GM15510 (cell line): Measurements from ENCODE around the gene LYPD6B.

ENCODE experiments used
- POLR2A ChIP-seq: IDR thresholded peaks from 3 replicates; pipeline ENCODE4 v1.6.1; 2011; ENCODE audit warnings: borderline replicate concordance; ENCODE audit not compliant: insufficient read length; ENCODE audit errors: extremely low read depth

Gene LYPD6B, protein sequence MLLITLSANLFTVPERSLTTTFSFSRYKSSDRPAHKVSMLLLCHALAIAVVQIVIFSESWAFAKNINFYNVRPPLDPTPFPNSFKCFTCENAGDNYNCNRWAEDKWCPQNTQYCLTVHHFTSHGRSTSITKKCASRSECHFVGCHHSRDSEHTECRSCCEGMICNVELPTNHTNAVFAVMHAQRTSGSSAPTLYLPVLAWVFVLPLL

DNA sequence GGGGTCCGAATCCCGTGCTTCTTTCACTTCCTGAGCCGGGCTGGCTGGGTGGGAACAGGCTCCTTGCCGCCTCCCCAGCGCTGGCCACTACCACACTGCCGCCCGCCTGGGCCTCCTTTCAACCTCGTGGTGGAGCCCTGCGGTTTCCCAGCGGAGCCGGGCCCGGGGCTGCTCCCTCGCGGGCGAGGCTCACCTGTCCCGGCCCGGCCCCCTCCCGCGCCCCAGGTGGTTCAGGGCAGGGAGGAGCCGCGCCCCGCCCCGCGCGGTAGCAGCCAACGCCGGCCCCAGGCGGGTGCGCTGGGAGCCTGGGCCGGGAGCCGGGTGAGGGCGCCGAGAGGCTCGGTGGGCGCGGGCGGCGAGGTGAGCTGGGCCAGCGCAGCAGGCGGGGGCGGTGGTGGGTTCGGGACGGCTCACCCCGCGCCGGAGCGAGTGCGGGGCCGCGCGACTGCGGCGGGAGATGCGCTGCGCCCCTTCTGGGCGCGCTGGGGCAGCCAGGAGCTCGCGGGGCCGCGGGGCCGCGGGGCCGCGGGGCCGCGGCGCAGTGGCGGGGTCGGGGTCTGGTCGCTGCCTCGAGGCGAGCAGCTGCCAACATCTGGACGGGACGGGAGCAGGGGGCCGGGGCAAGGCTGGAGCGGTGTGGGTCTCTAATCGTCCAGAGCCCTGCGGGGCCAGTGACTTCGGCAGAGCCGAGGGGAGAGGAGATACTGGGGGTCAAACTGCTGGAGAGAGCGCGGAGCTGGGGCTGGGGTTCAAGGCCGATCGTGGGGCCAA lies at the start of gene LYPD6B:
LYPD6B (plus strand) TSS at position 258 of the 771 bp plus-strand sequence. CDS start 92,250 bp downstream, outside the sequence.
- peak; percentile 22 for TF ChIP-seq POLR2A

DNA sequence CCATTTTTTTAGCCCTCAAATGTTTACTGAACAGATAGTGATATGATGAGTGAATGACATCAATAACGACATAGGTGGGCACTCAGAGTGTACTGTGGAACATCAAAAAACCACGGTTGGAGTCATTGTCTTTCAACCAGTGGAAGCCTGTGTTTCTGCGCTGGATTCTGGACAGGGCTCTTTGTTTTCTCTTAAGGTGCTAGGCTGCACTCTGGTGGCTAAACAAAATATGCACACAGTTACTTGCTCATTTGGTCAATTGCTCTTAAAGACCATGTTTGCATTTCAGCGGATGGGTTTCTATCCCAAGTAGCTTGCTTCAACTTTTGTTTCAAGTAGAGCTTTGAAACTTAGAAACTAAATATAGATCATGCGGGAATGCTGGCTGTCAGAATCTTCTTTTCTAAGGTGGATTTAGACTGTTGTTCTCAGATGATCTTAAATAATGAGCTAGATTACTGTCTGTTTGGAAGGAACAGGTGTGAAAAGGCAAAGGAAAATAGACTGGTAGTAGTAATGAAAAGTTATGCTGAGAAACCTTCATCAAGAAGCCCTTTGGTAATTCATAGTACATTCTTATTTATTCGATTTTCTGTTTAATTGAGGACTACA lies 48.5 kb upstream of the LYPD6B start:
- no peak for TF ChIP-seq POLR2A

DNA sequence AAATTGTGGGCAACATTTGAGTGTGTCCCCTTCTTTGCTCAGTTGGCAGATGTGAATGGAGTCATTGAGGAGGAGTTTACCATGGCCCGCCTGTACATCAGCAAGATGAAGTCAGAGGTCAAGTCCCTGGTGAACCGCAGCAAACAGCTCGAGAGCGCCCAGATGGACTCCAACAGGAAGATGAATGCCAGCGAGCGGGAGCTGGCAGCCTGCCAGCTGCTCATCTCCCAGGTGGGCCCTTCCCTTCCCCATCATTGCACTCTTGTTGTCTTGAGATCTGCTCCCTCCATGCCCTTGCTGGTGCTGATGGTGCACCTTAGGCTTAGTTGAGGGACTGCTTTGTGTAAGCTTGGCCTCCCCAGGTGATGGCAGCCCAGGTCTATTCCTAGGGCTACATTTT lies 47.5 kb upstream of the LYPD6B start:
- TF ChIP-seq POLR2A: no peak

DNA sequence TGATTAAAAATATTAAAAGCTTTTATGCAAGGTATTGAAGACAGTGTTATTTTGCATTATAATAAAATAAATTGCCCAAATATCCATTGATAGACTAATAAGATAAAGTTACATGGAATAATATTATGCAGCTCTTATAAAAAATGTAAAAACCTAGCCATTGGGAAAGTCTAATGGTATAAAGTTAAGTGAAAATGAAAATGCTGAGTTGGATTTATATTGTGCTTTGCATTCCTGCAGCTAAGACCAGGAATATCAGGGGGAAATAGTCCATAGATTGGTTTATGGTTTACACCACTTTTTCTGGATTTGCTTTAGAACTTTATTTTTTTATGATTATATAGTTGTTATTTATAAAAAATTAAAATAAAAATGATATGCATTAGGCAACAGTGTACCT lies 46.1 kb upstream of the LYPD6B start:
- no peak for TF ChIP-seq POLR2A

DNA sequence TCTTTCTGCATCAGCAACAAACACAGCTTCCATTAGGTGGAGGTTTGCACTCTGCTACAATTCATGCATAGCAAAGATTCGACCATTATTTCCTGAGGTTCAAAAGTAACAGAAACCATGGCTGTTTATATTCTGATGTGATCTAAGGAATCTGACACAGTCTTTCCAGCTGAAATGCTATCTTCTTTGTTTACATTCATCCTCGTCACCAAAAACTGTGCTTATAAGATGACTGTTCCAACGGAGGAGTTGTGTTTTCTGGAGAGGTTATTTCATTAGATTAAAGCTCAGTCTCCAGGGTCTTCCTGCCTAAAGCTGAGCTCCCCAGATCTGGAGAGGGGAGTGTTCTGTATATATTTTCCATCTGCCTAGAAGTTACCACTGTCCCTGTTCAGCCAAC lies 45.1 kb upstream of the LYPD6B start:
- no peak for TF ChIP-seq POLR2A

DNA sequence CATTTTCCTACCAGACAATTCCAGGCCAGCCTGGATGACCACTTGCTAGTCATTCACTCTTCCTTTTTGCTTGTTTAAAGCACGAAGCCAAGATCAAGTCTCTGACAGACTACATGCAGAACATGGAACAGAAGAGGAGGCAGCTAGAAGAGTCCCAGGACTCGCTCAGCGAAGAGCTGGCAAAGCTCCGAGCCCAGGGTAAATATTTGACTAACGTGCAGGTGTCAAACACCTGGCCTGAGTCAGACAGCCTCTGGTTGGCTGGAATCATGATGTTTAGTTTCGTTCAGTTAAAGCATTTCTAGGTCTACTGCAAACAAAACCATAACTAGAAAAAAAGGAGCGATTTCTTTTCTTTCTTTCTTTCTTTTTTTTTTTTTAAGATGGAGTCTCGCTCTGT lies 44.2 kb upstream of the LYPD6B start:
- no peak for TF ChIP-seq POLR2A

DNA sequence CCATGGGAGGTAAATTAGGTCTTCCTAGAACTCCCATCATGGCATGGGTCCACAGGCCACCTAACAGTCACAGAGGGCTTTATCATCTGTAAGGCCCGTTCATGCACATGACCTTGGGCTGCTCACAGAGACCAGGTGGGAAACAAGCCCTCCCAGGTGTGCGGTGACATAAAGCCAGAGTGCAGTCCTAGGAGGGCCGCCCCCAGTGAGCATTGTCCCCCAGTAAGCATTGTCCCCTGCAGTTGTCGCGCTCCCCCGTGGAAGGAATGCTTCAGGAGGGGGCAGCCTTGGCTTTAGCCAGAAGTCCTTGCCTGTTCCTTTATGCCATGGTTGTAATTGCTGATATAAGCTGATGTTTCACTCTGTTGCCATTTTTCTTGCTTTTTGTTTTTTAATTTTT lies 41.7 kb upstream of the LYPD6B start:
- no peak for TF ChIP-seq POLR2A

DNA sequence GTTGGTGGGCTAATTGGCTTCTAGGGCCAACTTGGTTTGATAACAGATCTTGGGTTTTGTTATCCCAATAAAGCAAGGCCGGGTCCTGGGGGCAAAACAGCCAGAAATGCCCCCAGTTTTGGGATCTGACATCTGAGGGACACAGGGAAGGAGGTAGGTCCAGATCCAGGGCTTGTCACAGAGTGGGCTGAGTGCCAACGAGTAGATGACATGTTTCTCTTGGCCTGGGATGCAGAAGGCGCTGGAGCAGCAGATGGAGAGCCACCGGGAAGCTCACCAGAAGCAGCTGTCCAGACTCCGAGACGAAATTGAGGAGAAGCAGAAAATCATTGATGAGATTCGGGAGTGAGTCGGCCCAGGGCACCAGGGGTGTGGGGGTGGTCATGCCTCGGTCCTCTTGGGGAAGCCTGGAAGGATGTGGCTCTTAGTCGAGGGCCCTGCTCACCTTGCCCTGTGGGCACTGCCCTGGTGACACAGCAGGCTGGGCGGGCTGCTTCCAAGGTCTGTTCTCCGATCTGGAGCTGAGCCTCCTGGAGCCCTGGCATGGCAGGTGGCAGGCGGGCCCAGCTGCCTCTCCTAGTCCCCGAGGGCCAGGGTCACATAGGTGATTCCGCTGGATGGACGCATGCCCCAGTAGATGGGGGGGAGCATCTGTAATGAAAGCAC lies 40.2 kb upstream of the LYPD6B start:
- no peak for TF ChIP-seq POLR2A

DNA sequence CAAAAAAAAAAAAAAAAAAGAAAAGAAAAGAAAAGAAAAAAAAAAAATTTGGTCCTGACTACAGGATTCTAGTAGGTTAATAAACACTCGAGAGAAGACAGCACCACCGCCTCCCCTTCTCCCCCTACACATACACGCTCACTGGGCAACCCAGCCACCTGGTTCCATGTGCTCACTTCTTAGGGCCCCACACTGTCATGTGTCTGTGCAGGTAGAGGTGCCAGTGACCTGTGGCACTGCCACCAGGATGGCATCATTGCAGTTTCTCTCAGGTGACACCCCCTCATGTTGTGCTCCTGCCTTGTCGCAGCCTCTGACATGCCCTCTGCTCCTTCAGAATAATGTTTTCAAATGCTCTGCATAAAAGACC lies 39.7 kb upstream of the LYPD6B start:
- TF ChIP-seq POLR2A: no peak

DNA sequence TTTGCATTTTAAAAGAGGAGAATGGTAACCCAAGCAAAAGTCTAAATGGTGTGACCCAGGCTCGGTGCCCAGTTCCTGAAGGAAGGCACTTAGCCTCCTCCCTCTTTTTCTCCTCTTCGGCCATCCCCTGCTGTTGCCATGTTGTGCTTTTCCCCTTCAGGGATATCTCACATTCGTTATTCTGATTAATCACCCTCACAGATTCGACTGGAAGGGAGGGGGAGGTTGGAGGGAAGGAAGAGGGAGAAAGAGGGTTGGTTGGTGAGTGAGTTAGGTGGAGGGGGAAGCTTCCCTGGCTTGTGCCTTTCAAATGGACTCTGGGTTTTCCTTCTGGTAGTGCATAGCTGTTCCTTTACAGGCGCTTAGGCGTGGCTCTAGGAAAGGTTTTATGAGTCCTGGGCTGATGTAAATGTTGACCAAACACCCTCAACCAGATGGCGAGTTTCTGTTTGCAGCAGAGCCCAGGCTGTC lies 39.0 kb upstream of the LYPD6B start:
- TF ChIP-seq POLR2A: no peak

DNA sequence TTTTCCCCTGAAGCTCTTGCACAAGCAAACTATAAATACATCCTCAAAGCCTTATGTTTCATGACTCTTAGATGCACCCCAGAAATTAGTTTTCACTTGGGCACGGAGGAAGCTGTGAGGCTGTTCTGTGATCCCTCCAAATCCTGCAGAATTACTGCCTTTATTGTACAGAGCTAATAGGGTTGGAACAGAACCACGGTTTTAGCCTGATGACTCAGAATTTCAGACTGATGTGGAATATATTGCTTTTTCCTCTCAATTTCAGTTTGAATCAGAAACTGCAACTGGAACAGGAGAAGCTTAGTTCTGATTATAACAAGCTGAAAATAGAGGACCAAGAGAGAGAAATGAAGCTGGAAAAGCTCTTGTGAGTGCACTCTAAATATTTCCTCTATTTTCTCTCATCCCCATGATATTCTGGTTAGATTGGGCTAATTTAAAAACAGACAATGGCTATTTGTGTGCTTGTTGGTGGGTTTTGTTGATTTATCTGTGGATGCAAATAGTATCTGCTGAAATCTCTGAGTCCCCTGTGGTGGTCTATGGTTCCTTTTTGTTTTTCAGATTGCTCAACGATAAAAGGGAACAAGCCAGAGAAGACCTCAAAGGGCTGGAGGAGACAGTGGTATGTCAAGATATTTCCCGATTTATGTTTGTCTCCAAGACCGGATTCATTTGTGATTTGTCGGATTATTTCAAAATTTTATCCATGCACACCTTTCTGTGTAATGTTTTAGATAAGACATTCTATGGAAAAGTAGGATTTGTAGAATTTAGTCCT lies 38.2 kb upstream of the LYPD6B start:
- TF ChIP-seq POLR2A: no peak

DNA sequence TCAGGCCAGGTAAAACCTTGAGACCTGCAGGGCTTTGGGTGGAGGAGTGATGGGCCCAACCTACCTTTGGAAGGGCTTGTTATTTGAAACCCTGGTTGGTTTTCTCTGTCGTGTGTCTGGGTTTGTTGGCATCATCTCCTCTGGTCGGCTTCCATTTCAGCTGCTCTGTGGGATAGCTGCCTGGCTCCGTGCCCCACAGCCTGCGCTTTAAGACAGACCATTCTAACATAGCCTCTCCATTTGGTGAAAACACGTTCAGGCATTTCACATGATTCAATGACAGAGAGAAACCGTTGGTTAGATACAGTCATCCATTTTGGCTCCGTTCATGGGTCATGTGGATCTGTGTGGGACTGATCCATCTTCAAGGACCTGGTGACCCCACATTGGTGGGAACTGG lies 37.0 kb upstream of the LYPD6B start:
- TF ChIP-seq POLR2A: no peak

DNA sequence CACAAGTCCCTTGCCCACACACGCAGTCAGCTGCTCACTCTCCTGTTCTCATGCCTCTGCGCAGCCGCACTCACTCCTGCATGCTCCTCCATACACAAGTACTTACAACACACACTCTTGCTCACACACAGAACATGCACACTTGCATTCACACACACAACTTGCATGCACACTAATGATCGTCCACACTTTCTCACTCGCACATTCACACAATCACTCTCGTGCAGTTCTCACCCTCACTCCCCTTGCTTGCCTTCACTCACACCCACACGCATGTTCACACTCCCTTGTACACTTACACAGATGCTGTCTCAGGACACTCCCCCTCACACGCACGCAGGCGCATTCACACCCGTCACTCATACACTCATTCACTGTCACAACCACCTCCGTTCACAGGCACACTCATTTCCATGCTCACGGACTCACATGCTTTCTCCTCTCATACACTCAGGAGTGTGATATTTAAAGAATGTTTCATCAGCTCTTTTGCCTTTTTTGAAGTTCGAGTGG lies 36.1 kb upstream of the LYPD6B start:
- TF ChIP-seq POLR2A: no peak
